ENCODE data around the gene CCDC60.

Gene CCDC60

GRCh38 chr12:119476951-119477350, 142.4 kb downstream of the CCDC60 start:
- Histone ChIP-seq H3K9ac (no peak overlapping the region), H3K36me3 (ENCODE audit: control insufficient read depth, insufficient read depth, low read length) (no peaks in the 10 kb centered on the region), H3K79me2 (no peaks in the 10 kb centered on the region), H3K4me3 (ENCODE audit: low read depth, low read length) (no peak overlapping the region), H3K4me1 (peaks cover 14% of the 10 kb centered on the region), H3K4me2 (ENCODE audit: low read length) (no peak overlapping the region), H3K27me3 (ENCODE audit: control insufficient read depth, insufficient read depth, low read length) (no peaks in the 10 kb centered on the region), H3K9me3 (ENCODE audit: control insufficient read depth, low read length) (no peaks in the 10 kb centered on the region), H3K27ac (no peak overlapping the region), H2AFZ (no peak overlapping the region)
- TF ChIP-seq CTCF (IDR thresholded peaks at IDR 0.05): no peak

GRCh38 chr12:119479121-119479561, 144.6 kb downstream of the CCDC60 start:
- Histone ChIP-seq H3K9ac (no peak overlapping the region), H3K27ac (peak overlapping the region; percentile 85), H3K4me2 (ENCODE audit: low read length) (no peak overlapping the region), H3K27me3 (ENCODE audit: control insufficient read depth, insufficient read depth, low read length) (no peaks in the 10 kb centered on the region), H3K4me3 (ENCODE audit: low read depth, low read length) (no peak overlapping the region), H3K36me3 (ENCODE audit: control insufficient read depth, insufficient read depth, low read length) (no peaks in the 10 kb centered on the region), H3K4me1 (peaks cover 14% of the 10 kb centered on the region), H3K9me3 (ENCODE audit: control insufficient read depth, low read length) (no peaks in the 10 kb centered on the region), H2AFZ (peak overlapping the region; percentile 73), H3K79me2 (no peaks in the 10 kb centered on the region)
- no peak for TF ChIP-seq CTCF (IDR thresholded peaks at IDR 0.05)

GRCh38 chr12:119480551-119480950, 146.0 kb downstream of the CCDC60 start:
- Histone ChIP-seq H3K36me3 (ENCODE audit: control insufficient read depth, insufficient read depth, low read length) (no peaks in the 10 kb centered on the region), H3K79me2 (no peaks in the 10 kb centered on the region), H2AFZ (no peak overlapping the region), H3K4me1 (peaks cover 14% of the 10 kb centered on the region), H3K4me3 (ENCODE audit: low read depth, low read length) (no peak overlapping the region), H3K27ac (no peak overlapping the region), H3K4me2 (ENCODE audit: low read length) (no peak overlapping the region), H3K9me3 (ENCODE audit: control insufficient read depth, low read length) (no peaks in the 10 kb centered on the region), H3K27me3 (ENCODE audit: control insufficient read depth, insufficient read depth, low read length) (no peaks in the 10 kb centered on the region), H3K9ac (no peak overlapping the region)
- no peak for TF ChIP-seq CTCF (IDR thresholded peaks at IDR 0.05)

- Histone ChIP-seq H3K36me3 (ENCODE audit: control insufficient read depth, insufficient read depth, low read length) (no peaks in the 10 kb centered on the region), H3K4me1 (no peaks in the 10 kb centered on the region), H3K4me2 (ENCODE audit: low read length) (no peak overlapping the region), H3K27me3 (ENCODE audit: control insufficient read depth, insufficient read depth, low read length) (no peaks in the 10 kb centered on the region), H3K79me2 (no peaks in the 10 kb centered on the region), H3K9ac (no peak overlapping the region), H3K4me3 (ENCODE audit: low read depth, low read length) (no peak overlapping the region), H3K9me3 (ENCODE audit: control insufficient read depth, low read length) (no peaks in the 10 kb centered on the region), H3K27ac (no peak overlapping the region), H2AFZ (no peak overlapping the region)
- TF ChIP-seq CTCF (IDR thresholded peaks at IDR 0.05): no peak
Observed at GRCh38 chr12:119486599-119487154, 152.1 kb downstream of the CCDC60 start.

- no peak for TF ChIP-seq CTCF (IDR thresholded peaks at IDR 0.05)
- no peaks in the 10 kb centered on the region for H3K4me1 ChIP-seq
- no peak overlapping the region for H2AFZ ChIP-seq
- no peaks in the 10 kb centered on the region for H3K9me3 ChIP-seq (ENCODE audit: control insufficient read depth, low read length)
- H3K27ac ChIP-seq: no peak overlapping the region
- no peaks in the 10 kb centered on the region for H3K27me3 ChIP-seq (ENCODE audit: control insufficient read depth, insufficient read depth, low read length)
- no peak overlapping the region for H3K9ac ChIP-seq
- H3K4me3 ChIP-seq (ENCODE audit: low read depth, low read length): no peak overlapping the region
- H3K79me2 ChIP-seq: no peaks in the 10 kb centered on the region
- H3K36me3 ChIP-seq (ENCODE audit: control insufficient read depth, insufficient read depth, low read length): no peaks in the 10 kb centered on the region
- no peak overlapping the region for H3K4me2 ChIP-seq (ENCODE audit: low read length)
Observed at GRCh38 chr12:119491814-119492213, 157.3 kb downstream of the CCDC60 start.
